Endothelial cell of umbilical vein (primary cell): Measurements from ENCODE around the gene AWAT2. TPM values are rescaled to one million over a fixed set of nuclear protein-coding genes. Genes with fewer than 3 reads are reported as not detected.

Source experiments
- BruUV-seq: library from RNA; stranded (reverse); fragments of 400-500 nt; replicated peaks from 2 replicates; lab custom pipeline; 2021; lab: Mats Ljungman, UMichigan
- CTCF ChIA-PET: fragments of 300-600, 350-600 bp; sonication (Branson Sonifier 250); formaldehyde crosslinking; loops from one replicate; lab custom pipeline; 2021; ENCODE audit warnings: antibody characterized with exemption, inconsistent platforms; lab: Charles Lee
- POLR2A ChIA-PET: fragments of 300-600, 350-600 bp; sonication (Branson Sonifier 250); formaldehyde crosslinking; loops from one replicate; lab custom pipeline; 2021; ENCODE audit warnings: antibody characterized with exemption, inconsistent platforms; lab: Charles Lee
- DNase-seq: peaks from one replicate; pipeline ENCODE4 v3.0.0-alpha.2; 2011; ENCODE audit warnings: low read depth, low spot score
- FAIRE-seq: peaks from 2 replicates; lab custom pipeline; 2011; peaks lifted over from hg19 to GRCh38; lab: Jason Lieb, UNC
- H2AFZ ChIP-seq: 2 replicates; pipeline ENCODE4 v1.6.0; 2012; ENCODE audit warnings: low read depth, low read length, control low read depth, inconsistent platforms
- H3K27ac ChIP-seq: 2 replicates; pipeline ENCODE4 v1.5.1; 2011; ENCODE audit warnings: low read depth, mild to moderate bottlenecking, control low read depth, low read length, moderate library complexity; ENCODE audit not compliant: insufficient read depth
- H3K27me3 ChIP-seq, 2 experiments: 2 replicates each; pipeline versions ENCODE4 v1.6.0 to v1.6.1; 2011; ENCODE audit warnings: low read length in 2 of 2, mixed read lengths in 1 of 2; ENCODE audit not compliant: control insufficient read depth in 2 of 2, insufficient read depth in 2 of 2
- H3K36me3 ChIP-seq, 2 experiments: 2 replicates in 1 of 2; 3 replicates in 1 of 2; pipeline ENCODE4 v1.5.1; 2011; ENCODE audit warnings: low read length in 2 of 2, mild to moderate bottlenecking in 1 of 2, moderate library complexity in 1 of 2; ENCODE audit not compliant: control insufficient read depth in 2 of 2, insufficient read depth in 2 of 2; ENCODE audit errors: extremely low read depth in 1 of 2
- H3K4me1 ChIP-seq: 3 replicates; pipeline ENCODE4 v1.5.1; 2011; ENCODE audit warnings: mild to moderate bottlenecking, low read length; ENCODE audit not compliant: control insufficient read depth, insufficient read depth; ENCODE audit errors: extremely low read depth
- H3K4me2 ChIP-seq: 2 replicates; pipeline ENCODE4 v1.6.1; 2011; ENCODE audit warnings: low read length, control low read depth, mixed read lengths; ENCODE audit not compliant: insufficient read depth
- H3K4me3 ChIP-seq, 3 experiments: fragments of 200-600 bp in 1 of 3; sonication (generic), shearing (Covaris generic) in 1 of 3; replicated peaks in 1 of 3; 2 replicates each; pipeline ENCODE4 v1.5.1; 2011 to 2016; ENCODE audit warnings: control low read depth in 3 of 3, low read length in 3 of 3, mild to moderate bottlenecking in 2 of 3, inconsistent platforms in 1 of 3, low read depth in 1 of 3, moderate library complexity in 1 of 3; ENCODE audit not compliant: insufficient read depth in 1 of 3
- H3K79me2 ChIP-seq: 2 replicates; pipeline ENCODE4 v1.6.0; 2012; ENCODE audit warnings: low read length, inconsistent platforms; ENCODE audit not compliant: control insufficient read depth, insufficient read depth
- H3K9ac ChIP-seq: replicated peaks from 2 replicates; pipeline ENCODE3; 2011; ENCODE audit warnings: low read length, control low read depth; ENCODE audit not compliant: insufficient read depth; ENCODE audit errors: extremely low read depth
- H3K9me1 ChIP-seq: replicated peaks from 3 replicates; pipeline ENCODE4 v1.6.0; 2011; ENCODE audit warnings: mild to moderate bottlenecking, low read length; ENCODE audit not compliant: control insufficient read depth, insufficient read depth; ENCODE audit errors: extremely low read depth
- H3K9me3 ChIP-seq: replicated peaks from 2 replicates; pipeline ENCODE4 v1.5.1; 2012; ENCODE audit warnings: low read length, inconsistent platforms; ENCODE audit not compliant: control insufficient read depth, insufficient read depth
- H4K20me1 ChIP-seq: replicated peaks from 2 replicates; pipeline ENCODE3; 2011; ENCODE audit warnings: mild to moderate bottlenecking, low read length; ENCODE audit not compliant: control insufficient read depth, insufficient read depth; ENCODE audit errors: extremely low read depth
- EZH2 ChIP-seq: IDR thresholded peaks from 2 replicates; pipeline ENCODE4 v1.6.1; 2012; ENCODE audit warnings: borderline replicate concordance, low read depth, mild to moderate bottlenecking, moderate library complexity, low read length, inconsistent platforms; ENCODE audit not compliant: severe bottlenecking
- FOS ChIP-seq: IDR thresholded peaks from 2 replicates; pipeline ENCODE4 v1.6.1; 2011; ENCODE audit warnings: mild to moderate bottlenecking, low read length, moderate library complexity, borderline replicate concordance; ENCODE audit not compliant: insufficient read depth
- GATA2 ChIP-seq: IDR thresholded peaks from 2 replicates; pipeline ENCODE4 v1.7.0; 2011; ENCODE audit warnings: low read depth, mild to moderate bottlenecking, moderate library complexity, mixed read lengths, low read length; ENCODE audit not compliant: insufficient read length, insufficient read depth
- JUN ChIP-seq: IDR thresholded peaks from 2 replicates; pipeline ENCODE4 v1.6.1; 2011; ENCODE audit warnings: borderline replicate concordance, low read depth; ENCODE audit not compliant: insufficient read length, insufficient read depth
- MYC ChIP-seq: IDR thresholded peaks from one replicate; pipeline ENCODE4 v1.6.1; 2011; ENCODE audit warnings: mild to moderate bottlenecking, low read depth, low read length
- POLR2A ChIP-seq: IDR thresholded peaks from 2 replicates; pipeline ENCODE4 v1.6.1; 2012; ENCODE audit warnings: low read depth, mild to moderate bottlenecking, control low read depth, low read length
- POLR2AphosphoS5 ChIP-seq: IDR thresholded peaks from 2 replicates; pipeline ENCODE4 v1.6.1; 2012; ENCODE audit warnings: low read depth, mild to moderate bottlenecking, control low read depth, low read length, moderate library complexity; ENCODE audit not compliant: insufficient read depth
- dilution Hi-C: fragments of 300-500 bp; cut with MboI; formaldehyde crosslinking; loops from one replicate; pipeline ENCODE4 v1.15.0; 2019; ENCODE audit warnings: low sequenced_read_pairs; ENCODE audit not compliant: extremely low pct_ligation_motif_present
- intact Hi-C: fragments of 100-400 bp; cut with micrococcal nuclease; formaldehyde crosslinking; loops from one replicate; pipeline ENCODE4 v1.10.0; 2022
- polyA plus RNA-seq, 4 experiments: library from polyadenylated mRNA; depleted of rRNA in 3 of 4; stranded (reverse) in 3 of 4; unstranded in 1 of 4; fragments of >200 nt; gene quantifications; 2 replicates each; pipeline versions ENCODE4 v1.2.1 to v1.2.3, GENCODE V29; 2011 to 2012; ENCODE audit warnings: missing spikeins in 1 of 4
- total RNA-seq: library from RNA; stranded (reverse); gene quantifications from 2 replicates; pipeline ENCODE4 v1.2.3, GENCODE V29; 2021
- TF ChIP-seq, protein P1 (sequence below): IDR thresholded peaks from 2 replicates; pipeline ENCODE4 v1.6.1; 2011; ENCODE audit not compliant: insufficient read depth, insufficient read length
- TF ChIP-seq, protein P2 (sequence below), 2 donors: IDR thresholded peaks; 1 replicate in 1 of 2; 2 replicates in 1 of 2; pipeline ENCODE4 v1.5.1; 2011; ENCODE audit warnings: low read length in 2 of 2, mild to moderate bottlenecking in 2 of 2, moderate library complexity in 2 of 2, control low read depth in 1 of 2, inconsistent platforms in 1 of 2, low read depth in 1 of 2; ENCODE audit not compliant: insufficient read depth in 1 of 2; ENCODE audit errors: extremely low read depth in 1 of 2

The AWAT2 gene
- total and polyA plus RNA-seq, 2 donors (not counting 3 experiments of a cell fraction or from before 2014, with no cell fraction given): 0.20 to 0.29 TPM

DNA sequence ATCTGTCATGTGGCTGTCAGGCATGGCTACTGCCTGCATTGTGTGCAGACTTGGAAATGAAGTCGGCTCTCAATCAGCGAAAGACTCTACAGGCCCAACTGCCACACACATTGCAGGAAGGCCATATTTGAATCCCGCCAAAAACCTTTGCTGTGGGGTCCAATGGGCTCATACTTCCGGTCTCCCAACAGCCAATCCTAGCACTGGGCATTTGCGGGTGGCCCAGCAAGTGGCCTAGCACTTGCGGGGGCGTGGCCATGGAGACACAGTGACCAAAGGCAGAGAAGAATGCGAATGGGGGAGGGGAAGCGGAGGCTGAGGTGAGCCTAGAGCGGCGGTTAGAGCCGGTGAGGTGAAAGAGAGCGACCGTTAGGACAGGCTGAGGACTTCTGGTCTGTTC is 12.3 kb upstream of the AWAT2 start, which contains the start of gene OTUD6A:
TSS of gene OTUD6A (plus strand) at position 382 of the 400 bp plus-strand sequence. CDS start 68 bp downstream, outside the sequence.
- CTCF ChIA-PET: no interaction called here
- H2AFZ ChIP-seq: no peak within 1 kb of the TSS
- H3K36me3 ChIP-seq: no peaks in the 10 kb centered on the region
- DNase-seq (no peak), FAIRE-seq (no peak)
- no peak within 1 kb of the TSS for H3K4me2 ChIP-seq
- H3K9me1 ChIP-seq: no peaks in the 10 kb centered on the region
- H3K27me3 ChIP-seq: no peaks in the 10 kb centered on the region
- dilution Hi-C loops: no loop called here
- no peak within 1 kb of the TSS for H3K9ac ChIP-seq
- no peaks in the 10 kb centered on the region for H3K4me1 ChIP-seq
- POLR2A ChIA-PET: no interaction called here
- H3K79me2 ChIP-seq: no peaks in the 10 kb centered on the region
- no peaks in the 10 kb centered on the region for H3K9me3 ChIP-seq
- no peaks in the 10 kb centered on the region for H4K20me1 ChIP-seq
- TF ChIP-seq GATA2 (no peak), JUN (no peak), POLR2A (no peak), FOS (no peak), MYC (no peak), EZH2 (no peak), POLR2AphosphoS5 (no peak)
- TF ChIP-seq, protein P1, sequence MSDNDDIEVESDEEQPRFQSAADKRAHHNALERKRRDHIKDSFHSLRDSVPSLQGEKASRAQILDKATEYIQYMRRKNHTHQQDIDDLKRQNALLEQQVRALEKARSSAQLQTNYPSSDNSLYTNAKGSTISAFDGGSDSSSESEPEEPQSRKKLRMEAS: no peak
- TF ChIP-seq, protein P2, sequence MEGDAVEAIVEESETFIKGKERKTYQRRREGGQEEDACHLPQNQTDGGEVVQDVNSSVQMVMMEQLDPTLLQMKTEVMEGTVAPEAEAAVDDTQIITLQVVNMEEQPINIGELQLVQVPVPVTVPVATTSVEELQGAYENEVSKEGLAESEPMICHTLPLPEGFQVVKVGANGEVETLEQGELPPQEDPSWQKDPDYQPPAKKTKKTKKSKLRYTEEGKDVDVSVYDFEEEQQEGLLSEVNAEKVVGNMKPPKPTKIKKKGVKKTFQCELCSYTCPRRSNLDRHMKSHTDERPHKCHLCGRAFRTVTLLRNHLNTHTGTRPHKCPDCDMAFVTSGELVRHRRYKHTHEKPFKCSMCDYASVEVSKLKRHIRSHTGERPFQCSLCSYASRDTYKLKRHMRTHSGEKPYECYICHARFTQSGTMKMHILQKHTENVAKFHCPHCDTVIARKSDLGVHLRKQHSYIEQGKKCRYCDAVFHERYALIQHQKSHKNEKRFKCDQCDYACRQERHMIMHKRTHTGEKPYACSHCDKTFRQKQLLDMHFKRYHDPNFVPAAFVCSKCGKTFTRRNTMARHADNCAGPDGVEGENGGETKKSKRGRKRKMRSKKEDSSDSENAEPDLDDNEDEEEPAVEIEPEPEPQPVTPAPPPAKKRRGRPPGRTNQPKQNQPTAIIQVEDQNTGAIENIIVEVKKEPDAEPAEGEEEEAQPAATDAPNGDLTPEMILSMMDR (IDR thresholded peaks at IDR 0.05; ENCODE audit: extremely low read depth in 1 of 2, insufficient read depth in 1 of 2, low read depth in 1 of 2, low read length in 2 of 2): no peak
- H3K4me3 ChIP-seq: no peak within 1 kb of the TSS
- no peak within 1 kb of the TSS for H3K27ac ChIP-seq
- no TSS peak for BruUV-seq
- intact Hi-C loops: no loop called here
